HFFc6 (cell line): Measurements from ENCODE around the gene ZNF22. TPM values are rescaled to one million over a fixed set of nuclear protein-coding genes. Genes with fewer than 3 reads are reported as not detected.
A peak's percentile ranks its signal among the peaks of the same experiment; 100 is the strongest.

Experiments used
- DNase-seq: peaks from one replicate; pipeline ENCODE4 v3.0.0-alpha.2; 2018
- H3K27ac Mint-ChIP-seq: 2 replicates; pipeline ENCODE4 v1.8.0; 2020; ENCODE audit warnings: mild to moderate bottlenecking, mixed read lengths
- H3K27me3 Mint-ChIP-seq: 2 replicates; pipeline ENCODE4 v1.8.0; 2021; ENCODE audit warnings: mild to moderate bottlenecking, moderate library complexity, mixed read lengths; ENCODE audit not compliant: insufficient read depth
- H3K36me3 Mint-ChIP-seq: 2 replicates; pipeline ENCODE4 v1.8.0; 2021; ENCODE audit warnings: low read depth, mixed read lengths
- H3K4me1 Mint-ChIP-seq: 2 replicates; pipeline ENCODE4 v1.8.0; 2020; ENCODE audit warnings: low read depth, mixed read lengths
- H3K4me3 Mint-ChIP-seq: 2 replicates; pipeline ENCODE4 v1.8.0; 2020; ENCODE audit warnings: mild to moderate bottlenecking, moderate library complexity, mixed read lengths
- H3K9me3 Mint-ChIP-seq: 2 replicates; pipeline ENCODE4 v1.8.0; 2020; ENCODE audit warnings: mild to moderate bottlenecking, mixed read lengths
- long read RNA-seq: library from polyadenylated mRNA; unstranded; transcript quantifications from one replicate; pipeline ENCODE4 v2.0.0, GENCODE V29; 2019
- total RNA-seq, 6 experiments: library from RNA; stranded (reverse); fragmentation: NEBNext Ultra II Directional; extraction: Animal tissue kit (Norgen Biotek cat#: 25700); gene quantifications; 2 replicates in 1 of 6; 3 replicates in 5 of 6; pipeline ENCODE4 v1.2.3, GENCODE V29; 2021
- TF ChIP-seq, protein P1 (sequence below): fragments of 200-600 bp; sonication (generic); IDR thresholded peaks from 2 replicates; pipeline ENCODE4 v1.5.0; 2021; ENCODE audit warnings: antibody characterized with exemption, mild to moderate bottlenecking

Gene ZNF22
- 10 to 100 TPM in 4 of 6 experiments, 1 to 10 TPM in 2; 7.4 to 15.8 (median 13.2) TPM for total RNA-seq
- long read RNA-seq, transcript ZNF22-201 (2 exons, 2,551 nt): major isoform, 10 of 13 reads
- long read RNA-seq, partial matches to known transcripts: 0 of 13 reads
- long read RNA-seq, other reads (novel, unspliced or antisense): 3 of 13 reads

DNA sequence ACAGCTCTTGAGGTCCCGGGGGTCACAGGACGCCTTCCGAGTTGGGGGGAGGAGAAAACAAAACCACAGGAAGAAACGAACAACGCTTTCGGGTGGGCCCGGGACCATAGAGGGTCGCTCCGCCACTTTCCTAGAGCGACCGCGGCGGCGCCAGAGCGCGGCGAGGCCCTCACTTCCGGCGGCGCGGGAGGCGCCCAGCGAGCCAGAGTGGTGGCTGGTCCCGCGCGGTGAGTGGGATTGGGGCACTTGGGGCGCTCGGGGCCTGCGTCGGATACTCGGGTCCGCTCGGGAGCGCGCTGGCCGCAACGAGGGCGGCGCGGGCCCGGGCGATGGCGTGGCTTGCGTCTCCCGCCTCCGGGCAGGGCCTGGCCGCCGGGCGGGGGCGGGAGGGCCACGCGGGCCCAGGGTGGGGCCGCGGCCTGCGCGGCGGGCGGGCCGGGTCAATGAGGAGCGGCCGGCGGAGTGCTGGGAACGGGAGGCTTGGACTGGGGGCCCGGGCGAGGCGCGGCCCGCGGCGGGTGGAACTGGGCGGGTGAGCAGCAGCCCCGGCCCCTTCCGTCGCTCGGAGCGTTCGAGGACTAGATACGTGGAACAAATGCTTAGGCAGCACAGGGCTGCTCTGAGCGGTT lies at the start of gene ZNF22:
ZNF22 (plus strand) TSS at position 172 of the 629 bp plus-strand sequence. CDS start 2,446 bp downstream, outside the sequence.
- H3K36me3 Mint-ChIP-seq: peaks cover 26% of the 10 kb centered on the region
- H3K27me3 Mint-ChIP-seq: peaks cover 2% of the 10 kb centered on the region; the same call in 1 of the 2 replicates
- peaks cover 3% of the 10 kb centered on the region; the same call in 1 of the 2 replicates for H3K9me3 Mint-ChIP-seq
- TF ChIP-seq, protein P1, sequence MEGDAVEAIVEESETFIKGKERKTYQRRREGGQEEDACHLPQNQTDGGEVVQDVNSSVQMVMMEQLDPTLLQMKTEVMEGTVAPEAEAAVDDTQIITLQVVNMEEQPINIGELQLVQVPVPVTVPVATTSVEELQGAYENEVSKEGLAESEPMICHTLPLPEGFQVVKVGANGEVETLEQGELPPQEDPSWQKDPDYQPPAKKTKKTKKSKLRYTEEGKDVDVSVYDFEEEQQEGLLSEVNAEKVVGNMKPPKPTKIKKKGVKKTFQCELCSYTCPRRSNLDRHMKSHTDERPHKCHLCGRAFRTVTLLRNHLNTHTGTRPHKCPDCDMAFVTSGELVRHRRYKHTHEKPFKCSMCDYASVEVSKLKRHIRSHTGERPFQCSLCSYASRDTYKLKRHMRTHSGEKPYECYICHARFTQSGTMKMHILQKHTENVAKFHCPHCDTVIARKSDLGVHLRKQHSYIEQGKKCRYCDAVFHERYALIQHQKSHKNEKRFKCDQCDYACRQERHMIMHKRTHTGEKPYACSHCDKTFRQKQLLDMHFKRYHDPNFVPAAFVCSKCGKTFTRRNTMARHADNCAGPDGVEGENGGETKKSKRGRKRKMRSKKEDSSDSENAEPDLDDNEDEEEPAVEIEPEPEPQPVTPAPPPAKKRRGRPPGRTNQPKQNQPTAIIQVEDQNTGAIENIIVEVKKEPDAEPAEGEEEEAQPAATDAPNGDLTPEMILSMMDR: no peak; the same call in 1 of the 2 replicates
- H3K27ac Mint-ChIP-seq: peak within 1 kb of the TSS; percentile 95
- H3K4me1 Mint-ChIP-seq: peaks cover 38% of the 10 kb centered on the region
- DNase-seq: peak; percentile 26
- peak within 1 kb of the TSS; percentile 90 for H3K4me3 Mint-ChIP-seq

DNA sequence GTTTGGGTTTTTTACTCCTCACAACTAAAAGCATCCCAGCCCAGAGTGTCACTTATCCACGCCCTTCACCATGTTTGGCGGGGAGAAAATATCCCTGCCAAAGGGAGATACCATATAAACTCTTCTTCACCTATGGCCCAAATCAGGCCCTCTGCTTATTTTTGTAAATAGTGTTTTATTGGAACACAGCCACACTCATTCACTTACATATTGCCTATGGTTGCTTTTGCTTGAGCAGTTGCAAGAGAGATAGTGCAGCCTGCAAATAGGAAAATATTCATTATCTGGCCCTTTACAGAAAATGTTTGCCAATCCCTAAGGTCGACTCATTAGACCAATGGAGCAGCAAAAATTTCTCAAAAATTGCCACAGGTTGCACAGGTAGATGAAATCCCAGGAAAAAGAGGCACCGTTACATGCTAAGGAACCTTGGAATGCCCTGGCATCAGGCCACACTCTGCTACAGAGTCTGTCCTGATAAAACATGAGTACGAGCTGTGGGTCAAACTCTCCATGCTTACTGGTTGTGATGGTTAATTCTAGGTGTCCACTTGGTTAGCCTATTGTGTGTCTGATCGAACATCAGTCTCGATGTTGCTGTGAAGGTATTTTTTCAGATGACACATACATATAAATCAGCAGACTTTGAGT lies 49.0 kb upstream of the ZNF22 start:
- H3K36me3 Mint-ChIP-seq: peaks cover 11% of the 10 kb centered on the region
- H3K4me3 Mint-ChIP-seq: no peak overlapping the region
- H3K27ac Mint-ChIP-seq: no peak overlapping the region
- DNase-seq: no peak
- TF ChIP-seq, protein P1: no peak
- H3K4me1 Mint-ChIP-seq: peaks cover 13% of the 10 kb centered on the region
- no peaks in the 10 kb centered on the region for H3K9me3 Mint-ChIP-seq
- H3K27me3 Mint-ChIP-seq: no peaks in the 10 kb centered on the region; the same call in 1 of the 2 replicates

GRCh38 chr10:44952779-44953231 lies 47.9 kb upstream of the ZNF22 start:
- no peak overlapping the region; the same call in 1 of the 2 replicates for H3K27ac Mint-ChIP-seq
- no peak overlapping the region for H3K4me3 Mint-ChIP-seq
- no peak for DNase-seq
- H3K4me1 Mint-ChIP-seq: peaks cover 13% of the 10 kb centered on the region
- no peaks in the 10 kb centered on the region for H3K27me3 Mint-ChIP-seq
- H3K9me3 Mint-ChIP-seq: no peaks in the 10 kb centered on the region
- TF ChIP-seq, protein P1: no peak
- H3K36me3 Mint-ChIP-seq: peaks cover 15% of the 10 kb centered on the region

GRCh38 chr10:44954042-44954441 lies 46.7 kb upstream of the ZNF22 start:
- TF ChIP-seq, protein P1: no peak
- Mint-ChIP-seq H3K36me3 (peaks cover 15% of the 10 kb centered on the region), H3K27me3 (no peaks in the 10 kb centered on the region), H3K4me3 (no peak overlapping the region), H3K4me1 (peaks cover 26% of the 10 kb centered on the region), H3K27ac (no peak overlapping the region), H3K9me3 (no peaks in the 10 kb centered on the region)
- no peak for DNase-seq

- no peaks in the 10 kb centered on the region for H3K27me3 Mint-ChIP-seq
- peaks cover 26% of the 10 kb centered on the region for H3K4me1 Mint-ChIP-seq
- H3K9me3 Mint-ChIP-seq: no peaks in the 10 kb centered on the region
- no peak overlapping the region for H3K4me3 Mint-ChIP-seq
- no peak for DNase-seq
- peaks cover 15% of the 10 kb centered on the region for H3K36me3 Mint-ChIP-seq
- H3K27ac Mint-ChIP-seq: no peak overlapping the region
- TF ChIP-seq, protein P1: no peak
Observed at GRCh38 chr10:44954962-44955361, 45.8 kb upstream of the ZNF22 start.
